OCI-LY7 (cell line): ENCODE results near the gene LONRF2.

ENCODE experiments used
- EZH2phosphoT487 ChIP-seq: fragments of 200-600 bp; sonication (generic); IDR thresholded peaks from 2 replicates; pipeline ENCODE4 v1.6.1; 2018; ENCODE audit warnings: low read depth, borderline replicate concordance, mild to moderate bottlenecking, mixed run types, antibody characterized with exemption, low read length, moderate library complexity, mixed read lengths
- TF ChIP-seq, protein P1 (sequence below): fragments of 200-600 bp; sonication (generic); conservative IDR thresholded peaks from 2 replicates; pipeline ENCODE4 v1.5.1; 2014; ENCODE audit warnings: mild to moderate bottlenecking, antibody characterized with exemption, low read length, moderate library complexity, mixed read lengths

GRCh38 chr2:100242476-100242875 lies 79.8 kb downstream of the LONRF2 start:
- TF ChIP-seq, protein P1, sequence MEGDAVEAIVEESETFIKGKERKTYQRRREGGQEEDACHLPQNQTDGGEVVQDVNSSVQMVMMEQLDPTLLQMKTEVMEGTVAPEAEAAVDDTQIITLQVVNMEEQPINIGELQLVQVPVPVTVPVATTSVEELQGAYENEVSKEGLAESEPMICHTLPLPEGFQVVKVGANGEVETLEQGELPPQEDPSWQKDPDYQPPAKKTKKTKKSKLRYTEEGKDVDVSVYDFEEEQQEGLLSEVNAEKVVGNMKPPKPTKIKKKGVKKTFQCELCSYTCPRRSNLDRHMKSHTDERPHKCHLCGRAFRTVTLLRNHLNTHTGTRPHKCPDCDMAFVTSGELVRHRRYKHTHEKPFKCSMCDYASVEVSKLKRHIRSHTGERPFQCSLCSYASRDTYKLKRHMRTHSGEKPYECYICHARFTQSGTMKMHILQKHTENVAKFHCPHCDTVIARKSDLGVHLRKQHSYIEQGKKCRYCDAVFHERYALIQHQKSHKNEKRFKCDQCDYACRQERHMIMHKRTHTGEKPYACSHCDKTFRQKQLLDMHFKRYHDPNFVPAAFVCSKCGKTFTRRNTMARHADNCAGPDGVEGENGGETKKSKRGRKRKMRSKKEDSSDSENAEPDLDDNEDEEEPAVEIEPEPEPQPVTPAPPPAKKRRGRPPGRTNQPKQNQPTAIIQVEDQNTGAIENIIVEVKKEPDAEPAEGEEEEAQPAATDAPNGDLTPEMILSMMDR, result no peak
- no peak for TF ChIP-seq EZH2phosphoT487
